GM18511 (cell line): ENCODE results near the gene NPC1L1.

Source experiments
- ATAC-seq: cut with Tn5 transposase; IDR thresholded peaks from one replicate; pipeline ENCODE4 v1.9.1; 2021; ENCODE audit warnings: mild to moderate bottlenecking, moderate library complexity; ENCODE audit not compliant: unreplicated experiment

NPC1L1 gene

DNA sequence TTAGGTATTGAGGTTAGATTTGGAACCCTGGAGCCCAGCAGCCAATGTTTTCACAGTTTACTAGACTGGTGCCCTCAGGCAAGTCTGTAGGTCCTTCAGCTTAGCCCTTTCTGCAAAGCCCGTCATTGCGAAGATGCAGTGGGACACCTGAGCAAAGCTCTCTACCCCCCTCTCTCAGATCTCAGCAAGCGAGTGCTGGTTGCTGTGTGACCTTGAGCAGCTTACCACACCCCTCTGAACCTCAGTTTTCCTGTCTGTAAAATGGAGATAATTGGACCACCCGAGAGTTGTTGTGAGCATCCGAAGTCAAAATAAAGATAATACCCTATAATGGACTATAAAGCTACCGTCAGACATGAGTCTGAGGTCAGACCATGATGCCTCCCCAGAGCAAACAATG, 3.7 kb downstream of the NPC1L1 start:
- ATAC-seq, result no peak

DNA sequence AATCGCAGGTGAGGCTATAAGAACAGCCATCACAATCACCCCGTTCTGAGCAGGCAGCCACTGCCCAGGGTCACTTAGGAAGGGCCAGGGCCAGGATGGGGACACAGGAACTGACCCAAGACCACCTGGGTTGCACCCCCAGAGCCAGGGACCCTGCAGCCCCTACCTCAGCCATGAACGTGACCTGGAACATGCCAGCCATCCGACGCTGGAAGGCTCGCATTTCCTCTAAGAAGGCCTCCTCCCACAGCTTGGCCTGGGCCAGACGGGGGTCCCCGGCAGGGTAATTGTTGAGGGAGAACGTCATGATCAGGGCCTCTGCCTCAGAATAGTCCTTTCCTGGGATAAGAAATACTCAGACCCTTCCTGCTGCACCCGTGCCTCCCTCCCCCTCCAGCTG, 5.0 kb downstream of the NPC1L1 start:
- no peak for ATAC-seq

- ATAC-seq, result no peak
These were observed 5.6 kb downstream of the NPC1L1 start for GRCh38 chr7:44535348-44536064.

- ATAC-seq, result peak; percentile 61
These were observed 6.6 kb downstream of the NPC1L1 start for GRCh38 chr7:44534501-44534900.

DNA sequence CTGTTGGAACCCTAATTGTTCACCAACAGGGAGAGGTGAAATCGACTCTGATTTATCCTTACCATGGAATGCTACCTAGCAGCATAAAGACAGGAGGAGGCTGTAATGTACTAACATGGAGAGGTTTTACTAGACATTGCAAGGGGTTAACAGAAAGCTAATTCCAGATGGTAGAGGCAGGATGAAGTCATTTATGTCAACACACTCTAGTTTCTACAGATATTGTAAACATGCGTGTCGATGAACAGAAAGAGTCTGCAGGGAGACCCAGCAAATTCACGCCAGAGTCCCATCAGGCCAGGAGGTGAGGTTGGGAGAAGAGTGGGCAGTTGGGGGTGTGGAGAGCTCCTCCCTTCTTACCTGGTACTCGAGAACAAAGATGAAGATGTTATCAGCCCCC, 7.0 kb downstream of the NPC1L1 start:
- ATAC-seq, result no peak

DNA sequence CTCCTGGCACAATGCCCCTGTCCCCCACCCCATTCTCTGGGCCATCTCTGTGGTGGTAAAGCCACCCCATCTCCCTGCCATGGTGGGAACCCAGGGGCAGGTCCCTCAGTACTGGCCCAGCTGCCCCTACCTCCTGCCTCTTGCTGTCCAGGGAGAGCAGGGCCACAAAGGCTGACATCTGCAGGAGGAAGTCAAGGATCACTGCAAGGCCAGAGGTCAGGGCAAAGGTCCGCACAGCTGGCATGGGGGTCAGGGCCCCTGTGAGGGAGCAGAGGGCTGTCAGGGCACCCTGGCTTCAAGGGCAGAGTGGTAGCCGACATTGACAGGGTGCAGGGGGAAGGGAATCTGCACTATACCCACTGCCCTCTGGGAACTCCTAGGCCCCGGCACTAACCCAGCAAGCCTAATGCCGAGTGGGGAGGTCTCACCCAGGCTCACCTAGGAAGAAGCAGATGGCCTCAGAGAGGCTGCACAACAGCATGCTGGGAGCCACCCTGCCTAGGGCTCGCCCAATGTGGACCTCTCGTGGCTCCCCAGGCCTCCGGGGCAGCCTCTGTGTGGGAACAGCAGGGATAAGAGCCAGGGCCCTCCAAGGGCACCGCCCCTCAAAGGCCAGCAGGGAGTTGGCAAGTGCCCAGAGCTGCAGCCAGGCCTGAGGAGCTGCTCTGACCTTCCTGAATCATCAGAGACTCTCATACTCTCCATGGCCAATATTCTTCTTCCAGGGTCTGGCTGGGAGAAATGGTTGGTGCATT, 7.7 kb downstream of the NPC1L1 start:
- no peak for ATAC-seq

- ATAC-seq, result no peak
These were observed 9.4 kb downstream of the NPC1L1 start for GRCh38 chr7:44531421-44532380.

- no peak for ATAC-seq
These were observed 10.1 kb downstream of the NPC1L1 start for GRCh38 chr7:44530990-44531389.

DNA sequence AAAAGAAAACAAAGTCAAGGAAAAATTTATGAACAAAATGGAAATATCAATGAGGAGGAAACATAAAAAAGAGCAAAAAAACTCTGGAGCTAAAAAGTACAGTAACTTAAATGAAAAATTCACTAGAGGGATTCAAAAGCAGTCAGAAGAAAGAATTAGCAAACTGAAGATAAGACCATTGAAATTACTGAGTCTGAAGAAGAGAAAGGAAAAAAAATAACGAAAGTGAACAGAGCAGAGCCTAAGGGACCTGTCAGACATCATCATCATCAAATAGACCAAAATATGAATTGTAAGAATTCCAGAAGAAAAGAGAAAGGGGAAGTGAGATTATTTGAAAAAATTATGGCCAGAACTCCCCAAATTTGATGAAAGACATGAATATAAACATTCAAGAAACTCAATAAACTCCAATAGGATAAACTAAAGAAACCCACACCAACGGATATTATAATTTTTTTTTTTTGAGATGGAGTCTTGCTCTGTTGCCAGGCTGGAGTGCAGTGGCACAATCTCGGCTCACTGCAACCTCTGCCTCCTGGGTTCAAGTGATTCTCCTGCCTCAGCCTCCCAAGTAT, 16.2 kb downstream of the NPC1L1 start:
- no peak for ATAC-seq

GRCh38 chr7:44522315-44522714, 18.8 kb downstream of the NPC1L1 start:
- no peak for ATAC-seq

DNA sequence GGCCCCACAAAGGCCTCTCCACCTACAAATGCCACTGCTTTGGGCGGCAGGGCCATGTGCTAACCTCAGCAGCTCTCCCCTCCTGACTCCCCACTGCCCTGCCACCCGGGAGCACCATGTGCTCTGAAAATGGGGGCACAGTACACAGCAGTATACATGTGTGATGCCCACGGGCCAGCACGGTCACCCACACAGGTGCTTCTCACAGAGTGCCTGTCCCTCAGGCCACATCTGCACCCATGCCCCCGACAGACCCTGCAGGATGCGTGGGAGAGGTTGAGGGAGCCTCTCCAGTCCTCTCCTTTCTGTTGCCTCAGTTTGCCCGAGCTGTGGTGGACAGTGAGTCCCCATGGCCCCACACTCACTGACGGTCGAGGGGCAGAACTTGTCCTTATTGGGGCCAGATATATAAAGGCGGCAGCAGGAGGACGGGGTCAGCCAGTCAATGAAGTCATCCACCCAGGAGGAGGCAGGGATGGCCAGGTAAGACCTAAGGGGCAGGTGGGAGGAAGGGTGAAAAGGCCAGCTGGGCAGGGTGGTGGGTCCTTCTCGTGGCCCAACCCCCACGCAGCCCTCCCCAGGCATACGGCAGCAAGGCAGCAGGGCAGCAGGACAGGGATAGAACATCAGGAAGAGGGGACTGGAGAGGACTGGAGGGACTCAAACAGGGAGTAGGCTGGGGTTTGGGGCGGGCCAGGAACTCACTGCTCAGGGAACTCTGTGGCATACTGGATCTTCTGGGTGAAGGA, 19.6 kb downstream of the NPC1L1 start:
- no peak for ATAC-seq

GRCh38 chr7:44520574-44520973, 20.6 kb downstream of the NPC1L1 start:
- no peak for ATAC-seq

- ATAC-seq, result no peak
These were observed 21.6 kb downstream of the NPC1L1 start for GRCh38 chr7:44519546-44519945.

GRCh38 chr7:44518761-44519160, 22.4 kb downstream of the NPC1L1 start:
- ATAC-seq, result no peak

GRCh38 chr7:44517175-44517574, 24.0 kb downstream of the NPC1L1 start:
- no peak for ATAC-seq

GRCh38 chr7:44515590-44516268, 25.4 kb downstream of the NPC1L1 start:
- ATAC-seq, result no peak

DNA sequence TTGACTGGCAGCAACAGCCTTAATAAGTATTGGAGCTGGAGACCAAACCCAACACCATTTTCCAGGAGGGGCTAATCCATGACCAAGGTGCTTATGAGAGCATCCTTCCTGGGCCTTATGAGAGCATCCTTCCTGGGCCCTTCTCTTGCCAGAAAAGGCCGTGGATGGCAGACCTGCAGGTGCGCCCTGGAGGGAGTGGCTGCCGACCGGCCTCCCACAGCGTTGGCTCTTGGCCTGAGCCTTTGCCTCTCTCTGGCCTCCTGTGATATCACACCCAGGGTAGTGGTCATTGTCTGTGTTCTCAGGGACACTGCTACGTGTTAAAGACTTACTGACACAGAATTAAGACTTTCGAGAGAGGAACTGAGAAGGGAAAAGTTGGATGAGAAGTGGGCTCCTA, 28.4 kb downstream of the NPC1L1 start:
- no peak for ATAC-seq

DNA sequence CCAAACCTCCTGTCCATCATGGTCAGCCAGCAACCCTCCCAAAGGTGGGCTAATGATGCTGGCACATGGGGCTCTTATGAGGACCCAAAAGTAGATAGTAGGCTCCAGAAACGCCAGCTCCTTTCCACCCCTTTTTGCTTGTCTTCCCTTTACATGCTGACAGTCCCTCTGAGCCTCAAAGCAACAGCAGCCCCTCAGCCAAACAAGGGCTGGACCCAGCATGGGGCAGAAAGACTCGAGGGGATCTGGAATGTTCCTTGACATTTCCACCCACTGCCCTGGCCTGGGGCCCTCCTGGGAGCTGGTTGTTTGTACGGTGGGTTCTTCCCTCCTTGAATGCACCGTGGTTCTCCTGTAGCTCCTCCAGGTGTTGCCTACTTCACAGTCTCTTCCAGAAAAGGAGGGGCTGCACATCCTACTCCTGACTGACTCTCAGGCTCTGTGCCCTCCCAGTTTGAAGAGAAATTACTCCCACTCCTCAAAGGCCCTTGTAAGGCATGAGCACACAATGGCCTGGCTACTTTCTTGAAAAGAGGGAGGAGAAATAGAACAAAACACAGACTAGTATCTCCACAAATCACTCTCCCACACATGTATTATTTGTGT, 29.2 kb downstream of the NPC1L1 start:
- no peak for ATAC-seq

- ATAC-seq, result no peak
These were observed 29.9 kb downstream of the NPC1L1 start for GRCh38 chr7:44511236-44511635.
